B cell (primary cell): ENCODE data around the gene NDST3.

Experiments
- CTCF ChIP-seq: fragments of 200-600 bp; IDR thresholded peaks from one replicate; pipeline ENCODE4 v1.8.0; 2022; ENCODE audit warnings: antibody characterized with exemption, mild to moderate bottlenecking
- EZH2 ChIP-seq: IDR thresholded peaks from 2 replicates; pipeline ENCODE4 v1.6.1; 2012; ENCODE audit warnings: borderline replicate concordance, low read depth, mild to moderate bottlenecking, moderate library complexity, low read length; ENCODE audit not compliant: insufficient read depth, poor library complexity, severe bottlenecking

DNA sequence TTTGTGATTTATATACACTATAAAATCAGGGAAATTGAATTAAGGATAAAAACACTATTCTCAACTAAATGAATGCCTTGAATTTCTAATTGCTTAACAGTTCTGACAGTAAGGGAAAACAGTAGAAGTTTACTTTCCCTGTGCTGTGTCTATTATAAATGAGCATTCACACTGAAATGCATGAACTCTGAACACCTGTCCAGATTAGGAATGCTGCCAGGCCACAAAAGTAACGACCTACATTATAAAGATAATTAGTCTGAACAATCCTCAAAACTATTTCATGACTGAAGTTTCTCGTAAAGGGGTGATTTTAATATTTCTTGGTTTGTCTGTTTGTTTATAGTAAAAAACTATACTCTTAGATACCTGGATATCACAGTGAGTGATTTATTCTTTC is 2.0 kb downstream of the NDST3 start:
- TF ChIP-seq CTCF, result no peak
- TF ChIP-seq EZH2, result no peak
